CD4-positive, alpha-beta T cell treated with Interleukin-17A for 4 hours (primary cell): ENCODE results near the gene AKAP8L.
"Not testable (repeated sequence)": the region's sequence is repeated elsewhere in the genome, so short reads cannot be mapped to it uniquely, and the experiment has no call there.

ENCODE experiments used
- DNase-seq: peaks from one replicate; pipeline ENCODE4 v3.0.0-alpha.2; 2020; ENCODE audit warnings: mixed read lengths

AKAP8L gene

DNA sequence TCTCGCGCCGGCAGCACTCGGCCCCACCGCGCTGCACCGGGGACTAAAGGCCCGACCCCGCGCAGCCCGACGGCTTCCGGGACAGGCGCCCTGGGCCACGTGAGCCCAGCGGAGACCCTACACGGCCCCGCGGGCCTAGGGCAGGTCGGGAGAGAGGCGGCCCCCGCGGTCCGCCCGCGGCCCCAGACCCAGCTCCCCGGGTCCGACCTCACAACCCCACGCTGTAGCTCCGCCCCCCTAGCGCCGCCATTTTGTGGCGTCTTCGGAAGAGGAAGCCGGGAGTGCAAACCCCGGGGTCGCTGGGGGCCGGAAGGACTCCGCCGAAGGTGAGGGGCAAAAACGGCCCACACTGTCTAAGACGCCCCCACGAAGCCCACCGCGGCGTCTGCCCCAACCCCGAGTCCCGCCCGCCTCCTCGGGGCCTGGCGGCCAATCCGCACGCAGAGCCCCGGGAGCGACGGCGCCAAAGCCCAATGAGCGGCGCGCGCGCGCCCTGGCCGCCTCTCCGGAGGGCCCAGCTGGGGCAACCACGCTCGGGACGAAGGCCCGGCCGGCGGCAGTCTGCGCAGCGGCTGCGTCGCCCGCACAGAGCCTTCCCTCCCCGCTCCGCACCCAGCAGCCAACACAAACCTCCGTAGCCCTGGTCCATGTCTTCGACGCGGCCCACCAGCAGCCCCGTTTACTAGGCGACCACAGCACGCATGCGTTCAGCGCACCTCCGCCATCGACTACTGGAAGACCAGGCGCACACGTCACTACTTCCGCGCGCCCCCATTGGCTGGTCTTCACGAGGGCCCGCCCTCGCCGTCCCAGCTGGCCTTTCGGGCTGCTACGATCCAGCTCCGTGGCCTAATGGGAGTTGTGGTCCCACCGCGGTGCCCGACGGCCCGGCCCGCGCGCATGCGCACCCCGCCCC lies 39.4 kb downstream of the AKAP8L start, which contains the start of gene AKAP8:
Gene AKAP8, minus strand, starts transcription at position 705 of the 916 bp plus-strand sequence. Its CDS starts 56 bp downstream, at position 649.
- peak; percentile 98 for DNase-seq

DNA sequence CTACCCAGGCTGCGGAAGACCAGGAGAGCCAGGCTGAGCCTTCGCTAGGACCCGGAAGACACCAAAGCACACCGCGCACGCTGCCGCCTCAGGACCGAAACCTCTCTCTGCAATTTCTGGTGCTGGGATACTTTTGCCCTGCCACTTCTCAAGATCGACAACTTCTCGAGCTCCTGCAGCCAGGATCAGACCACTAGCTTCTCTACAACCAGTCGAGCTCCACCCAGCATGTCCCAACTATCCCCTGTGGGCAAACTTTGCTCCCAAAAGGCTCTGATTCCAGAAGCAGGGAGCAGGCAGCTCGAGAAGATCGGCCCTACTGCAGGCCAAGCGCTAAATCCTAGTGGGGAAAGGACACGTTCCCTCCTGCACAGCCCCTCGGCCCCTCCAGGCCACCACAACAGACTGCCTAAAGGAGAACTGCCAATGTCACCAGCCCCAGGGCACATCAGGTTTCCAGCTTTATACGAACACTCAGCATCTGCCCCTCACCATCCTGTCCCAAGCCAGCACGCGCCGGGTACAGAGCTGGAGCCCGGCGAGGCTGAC lies 40.2 kb downstream of the AKAP8L start:
- DNase-seq = peak; percentile 62

DNA sequence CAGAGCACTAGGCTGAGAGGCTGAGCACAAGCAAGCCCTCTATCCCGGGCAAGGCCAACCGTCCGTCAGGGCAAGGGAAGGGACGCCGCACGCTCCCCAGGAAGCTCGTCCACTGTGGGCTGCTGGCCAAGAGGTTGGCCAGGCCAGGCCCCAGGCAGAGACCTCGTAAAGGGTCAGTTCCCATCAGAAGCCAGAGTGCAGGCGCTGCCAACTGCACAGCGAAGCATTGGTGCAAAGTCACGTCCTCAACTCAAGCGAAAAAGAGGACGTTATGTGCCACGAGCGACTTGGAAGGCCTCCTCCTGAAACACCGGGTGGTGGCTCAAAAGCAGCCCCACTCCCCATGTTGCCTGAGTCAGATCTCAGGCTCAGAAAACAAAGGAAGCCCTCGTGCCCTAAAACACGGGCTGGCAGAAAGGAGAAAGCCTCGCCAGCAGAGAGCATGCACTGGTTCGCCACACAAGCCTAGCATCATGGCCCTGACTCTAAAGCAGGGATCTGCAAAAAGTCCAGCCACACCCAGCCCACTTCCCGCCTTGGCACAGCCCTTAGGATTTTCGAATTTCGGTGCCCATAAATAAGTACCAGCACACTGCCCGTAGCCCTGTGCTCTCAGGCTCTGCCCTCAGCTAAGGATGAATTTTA lies 43.9 kb downstream of the AKAP8L start:
- DNase-seq = no peak

DNA sequence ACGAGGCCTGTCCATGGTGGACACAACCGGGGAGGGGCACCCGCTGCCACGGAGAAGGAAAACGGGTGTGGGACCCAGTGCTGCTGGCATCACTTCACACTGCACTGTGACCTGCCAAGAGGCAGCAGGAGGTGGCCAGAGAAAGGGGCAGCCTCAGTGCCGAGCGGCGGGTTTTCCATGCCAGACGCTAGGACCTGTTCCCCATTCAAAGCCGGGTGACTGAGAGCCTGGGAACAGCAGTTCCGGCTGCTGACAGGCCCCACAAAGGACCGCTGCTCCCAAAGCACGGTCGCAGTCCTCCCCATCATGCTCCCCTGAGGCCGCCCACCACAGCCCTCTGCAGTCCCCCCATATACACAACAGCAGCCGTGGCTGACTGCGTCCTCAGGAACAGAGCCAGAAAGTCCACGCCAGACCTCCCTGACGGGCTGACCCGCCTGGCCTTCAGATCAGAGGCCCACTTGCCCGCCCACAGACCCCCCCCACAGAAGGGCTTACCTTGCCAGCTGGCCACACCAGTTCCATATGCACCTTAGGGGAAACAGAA lies 44.6 kb downstream of the AKAP8L start:
- no peak for DNase-seq

DNA sequence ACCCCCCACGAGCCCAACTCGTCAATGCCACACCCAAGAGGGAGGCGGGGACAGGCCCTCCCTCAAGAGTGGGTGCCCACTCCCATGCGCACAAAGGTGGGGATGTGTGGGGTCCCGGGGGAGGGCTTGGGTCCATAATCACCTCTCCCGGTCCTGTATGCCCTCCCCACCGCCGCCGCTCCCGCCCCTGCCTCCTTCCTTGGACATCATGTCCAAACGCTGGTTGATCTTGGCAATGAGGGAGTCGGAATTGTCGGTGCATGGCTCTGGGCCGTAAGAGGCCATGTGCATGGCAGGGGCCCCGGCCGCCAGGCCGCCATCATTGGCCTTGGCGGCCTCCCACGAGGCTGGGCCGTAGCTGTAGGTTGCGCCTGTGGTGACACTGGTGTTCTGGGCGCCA lies 45.1 kb downstream of the AKAP8L start:
- DNase-seq = no peak

DNA sequence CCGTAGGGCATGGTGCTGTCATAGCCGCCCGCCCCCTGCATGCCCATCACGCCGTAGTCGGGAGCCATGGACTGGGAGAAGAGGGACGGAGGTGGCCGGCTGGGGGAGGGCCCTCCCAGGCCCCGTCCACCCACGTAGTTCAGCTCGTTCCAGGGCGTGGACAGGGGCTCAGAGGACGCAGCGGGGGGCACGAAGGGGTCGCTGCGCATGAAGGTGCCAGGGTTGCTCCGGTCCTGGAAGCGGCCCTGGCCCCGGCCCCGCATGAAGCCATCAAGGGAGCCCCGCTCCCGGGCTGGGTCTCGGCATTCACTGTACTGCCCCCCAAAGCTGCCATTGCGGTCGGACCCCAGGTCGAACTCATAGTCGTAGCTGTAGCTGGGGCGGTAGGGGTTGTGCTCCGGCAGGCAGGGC lies 45.9 kb downstream of the AKAP8L start:
- DNase-seq = no peak

DNA sequence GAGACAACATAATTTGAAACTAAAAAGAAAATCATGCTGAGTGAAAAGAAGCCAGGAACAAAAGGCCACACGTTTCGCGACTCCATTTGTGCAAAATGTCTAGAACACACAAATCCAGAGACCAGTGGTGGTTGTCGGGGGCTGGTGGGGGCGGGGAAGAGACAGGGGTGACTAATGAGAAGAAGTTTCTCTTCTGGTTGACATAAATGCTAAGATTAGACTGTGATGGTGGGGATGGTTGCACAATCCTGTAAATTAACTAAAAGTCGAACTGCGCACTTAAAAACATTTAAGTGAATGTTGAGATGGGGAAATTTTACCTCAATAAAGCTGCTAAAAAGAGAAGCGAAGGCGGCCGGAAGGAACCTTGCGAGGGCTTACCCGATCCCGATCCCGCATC lies 46.3 kb downstream of the AKAP8L start:
- DNase-seq = no peak

DNA sequence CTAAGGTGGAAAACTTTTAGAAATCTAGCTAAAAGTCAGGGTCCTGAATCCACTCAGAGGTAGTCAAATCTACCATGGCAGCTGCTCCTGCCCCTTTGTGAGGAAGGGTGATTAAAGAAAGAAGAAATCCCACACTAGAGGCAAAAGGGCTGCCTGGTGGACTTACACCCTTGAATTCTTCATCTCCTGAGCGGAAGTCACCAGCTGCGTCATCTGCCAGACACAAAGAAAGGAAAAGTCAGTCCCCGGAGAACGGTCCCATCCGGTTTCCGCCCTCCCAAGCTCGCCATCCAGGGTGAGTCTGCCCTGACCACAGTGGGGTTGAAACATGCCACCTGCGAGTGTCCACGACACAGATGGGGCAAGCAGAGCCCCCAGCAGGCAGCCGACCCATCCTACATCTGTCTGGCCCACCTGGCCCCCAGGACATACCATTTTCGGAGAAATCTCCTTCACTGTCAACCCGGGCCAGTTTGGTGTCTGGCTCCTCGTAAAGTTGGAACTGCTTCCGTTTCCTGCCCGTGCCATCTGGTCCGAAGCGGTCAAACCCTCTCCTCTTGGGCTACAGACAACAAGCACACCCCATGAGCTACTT lies 46.9 kb downstream of the AKAP8L start:
- DNase-seq = no peak

DNA sequence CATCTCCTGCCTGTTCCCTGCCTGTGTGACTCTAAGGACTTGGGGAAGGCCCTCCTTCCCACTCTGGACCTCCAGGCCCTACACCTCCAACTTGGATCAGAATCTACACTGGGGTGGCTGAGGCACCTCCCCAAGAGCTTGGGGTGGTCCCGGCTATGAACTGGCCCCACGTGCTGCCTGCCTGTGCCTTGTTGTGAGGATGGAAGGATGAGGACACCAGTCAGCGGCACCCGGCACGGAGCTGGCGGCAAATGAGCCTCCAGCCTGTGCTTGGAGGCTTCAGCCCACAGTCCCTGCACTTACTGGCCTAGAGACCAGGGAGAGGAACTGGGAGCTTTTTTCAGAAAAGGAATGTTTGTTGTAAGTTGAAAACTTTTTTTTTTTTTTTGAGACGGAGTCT lies 47.7 kb downstream of the AKAP8L start:
- no peak for DNase-seq

DNA sequence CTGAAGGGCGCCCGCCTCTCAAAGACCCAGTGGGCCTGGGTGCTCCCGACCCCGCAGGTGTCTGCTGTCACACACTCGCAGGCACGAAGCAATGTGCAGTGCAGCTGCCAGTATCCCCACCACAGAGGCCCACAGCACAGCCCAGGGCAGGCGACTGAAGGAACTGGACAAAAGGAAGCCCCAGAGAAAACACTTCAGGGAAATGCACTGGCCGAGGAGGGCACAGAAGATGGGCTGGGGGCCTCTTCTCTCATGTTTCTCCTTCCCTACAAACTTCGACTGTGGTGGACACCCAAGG lies 49.2 kb downstream of the AKAP8L start:
- no peak for DNase-seq

DNA sequence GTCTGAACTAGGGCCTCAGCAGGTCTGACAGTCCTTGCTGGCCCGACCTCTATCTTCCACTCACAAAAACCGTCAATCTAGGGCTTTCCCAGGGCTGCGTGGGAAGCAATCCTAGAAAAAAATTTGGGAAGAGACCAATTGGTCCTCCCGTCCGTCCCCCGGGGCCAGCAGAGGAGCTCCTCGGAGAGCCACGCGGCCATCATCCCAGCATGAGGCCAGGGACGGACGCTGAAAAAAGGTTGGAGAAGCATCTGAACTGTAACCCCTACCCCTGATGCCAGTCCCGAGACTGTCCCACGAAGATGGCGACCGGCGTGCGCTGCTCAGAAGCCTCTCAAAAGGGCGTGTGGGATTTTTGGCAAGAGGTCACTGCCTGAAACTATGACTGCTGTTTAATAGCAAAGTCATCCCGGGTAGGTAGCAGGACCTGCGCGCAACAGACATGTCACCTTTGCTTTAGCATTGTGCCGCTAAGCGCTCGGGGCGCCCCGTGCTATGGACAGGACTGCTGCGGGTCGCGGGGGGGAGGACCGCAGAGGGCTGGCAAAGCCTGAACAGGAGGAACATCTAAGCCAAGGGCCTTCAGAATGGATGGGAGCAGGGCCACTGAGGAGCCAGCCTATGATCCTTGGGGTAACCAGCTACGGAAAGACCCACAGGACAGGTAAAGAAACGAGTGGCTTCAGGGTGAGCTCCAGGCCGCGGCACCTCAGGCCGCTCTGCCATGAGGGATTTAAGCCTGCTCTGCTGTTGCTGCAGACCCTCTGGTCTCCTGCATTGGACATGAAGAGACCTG lies 49.8 kb downstream of the AKAP8L start:
- no peak for DNase-seq

DNA sequence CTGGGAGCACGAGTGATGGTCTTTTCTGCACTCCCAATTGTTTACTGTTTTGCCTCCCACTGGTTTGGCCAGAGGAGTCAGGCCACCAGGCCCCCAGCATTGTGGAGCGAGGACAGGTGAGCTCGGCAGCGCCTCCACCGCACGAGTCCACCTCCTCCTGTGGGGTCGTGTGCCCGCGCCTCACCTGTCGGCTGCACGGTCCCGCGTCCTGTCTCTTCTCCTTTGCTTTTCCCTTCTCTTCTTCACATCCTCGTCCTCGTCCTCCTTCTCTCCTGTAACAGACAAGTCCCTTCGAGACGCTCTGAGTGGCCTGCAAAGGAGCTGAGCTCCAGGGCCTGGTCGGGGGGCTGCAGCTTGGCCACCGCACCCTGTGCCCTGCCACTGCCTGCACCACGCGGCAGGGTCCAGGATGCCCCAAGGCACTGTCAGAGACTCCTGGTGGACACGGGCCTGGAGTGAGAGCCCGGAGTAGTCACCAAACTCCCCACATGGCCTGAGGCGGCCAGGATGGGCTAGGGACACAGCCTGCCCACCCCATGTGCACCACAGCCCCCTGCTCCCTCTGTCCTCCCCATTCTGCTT lies 50.6 kb downstream of the AKAP8L start:
- no peak for DNase-seq

DNA sequence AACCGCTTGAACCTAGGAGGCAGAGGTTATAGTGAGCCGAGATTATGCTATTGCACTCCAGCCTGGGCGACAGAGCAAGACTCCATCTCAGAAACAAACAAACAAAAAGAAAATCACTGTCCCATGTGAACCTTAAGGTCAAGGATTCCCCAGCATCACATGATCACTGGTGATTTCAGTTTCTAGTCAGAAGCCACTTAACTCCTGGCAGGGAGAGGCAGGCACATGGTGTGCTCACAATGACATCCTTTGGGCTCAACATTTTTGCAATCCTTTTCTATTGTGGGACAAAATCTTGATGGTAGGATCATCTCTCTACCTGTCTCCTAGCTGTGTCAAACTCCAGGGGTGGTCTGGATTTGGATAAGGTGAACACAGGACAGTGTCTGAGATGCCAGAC lies 51.3 kb downstream of the AKAP8L start:
- no peak for DNase-seq

DNA sequence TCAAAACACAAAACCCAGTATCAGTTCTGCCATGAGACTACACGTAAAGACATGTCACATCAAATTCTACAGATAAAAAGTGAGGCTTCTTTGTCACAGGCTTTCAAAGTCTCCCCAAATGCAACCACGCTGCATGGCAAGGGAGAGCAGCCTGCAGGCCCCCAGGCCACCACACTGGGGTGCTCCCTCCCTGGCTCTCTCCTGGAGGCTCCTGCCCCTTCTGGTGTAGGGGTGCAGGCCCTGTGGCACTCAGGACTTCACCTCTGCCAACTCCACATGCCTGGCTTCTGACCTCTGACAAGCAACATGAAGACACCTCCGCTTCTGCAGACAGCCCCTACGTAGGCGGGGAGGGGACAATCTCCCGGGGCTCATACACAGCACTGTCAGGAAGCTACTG lies 53.5 kb downstream of the AKAP8L start:
- DNase-seq = no peak

DNA sequence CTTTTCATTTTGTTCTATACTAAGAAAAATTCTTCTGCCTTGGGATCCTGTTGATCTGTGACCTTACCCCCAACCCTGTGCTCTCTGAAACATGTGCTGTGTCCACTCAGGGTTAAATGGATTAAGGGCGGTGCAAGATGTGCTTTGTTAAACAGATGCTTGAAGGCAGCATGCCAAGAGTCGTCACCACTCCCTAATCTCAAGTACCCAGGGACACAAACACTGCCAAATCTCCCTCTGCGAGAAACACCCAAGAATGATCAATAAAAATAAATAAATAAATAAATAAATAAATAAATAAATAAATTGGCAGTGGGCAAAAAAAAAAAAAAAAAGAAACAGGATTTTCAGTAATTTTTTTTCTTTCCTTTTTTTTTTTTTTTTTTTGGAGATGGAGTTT lies 55.0 kb downstream of the AKAP8L start:
- not testable (repeated sequence) for DNase-seq

DNA sequence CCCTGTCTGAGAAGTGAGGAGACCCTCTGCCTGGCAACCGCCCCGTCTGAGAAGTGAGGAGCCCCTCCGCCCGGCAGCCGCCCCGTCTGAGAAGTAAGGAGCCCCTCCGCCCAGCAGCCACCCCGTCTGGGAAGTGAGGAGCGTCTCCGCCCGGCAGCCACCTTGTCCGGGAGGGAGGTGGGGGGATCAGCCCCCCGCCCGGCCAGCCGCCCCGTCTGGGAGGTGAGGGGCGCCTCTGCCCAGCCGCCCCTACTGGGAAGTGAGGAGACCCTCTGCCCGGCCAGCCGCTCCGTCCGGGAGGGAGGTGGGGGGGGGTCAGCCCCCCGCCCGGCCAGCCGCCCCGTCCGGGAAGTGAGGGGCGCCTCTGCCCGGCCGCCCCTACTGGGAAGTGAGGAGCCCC lies 55.7 kb downstream of the AKAP8L start:
- DNase-seq = not testable (repeated sequence)

DNA sequence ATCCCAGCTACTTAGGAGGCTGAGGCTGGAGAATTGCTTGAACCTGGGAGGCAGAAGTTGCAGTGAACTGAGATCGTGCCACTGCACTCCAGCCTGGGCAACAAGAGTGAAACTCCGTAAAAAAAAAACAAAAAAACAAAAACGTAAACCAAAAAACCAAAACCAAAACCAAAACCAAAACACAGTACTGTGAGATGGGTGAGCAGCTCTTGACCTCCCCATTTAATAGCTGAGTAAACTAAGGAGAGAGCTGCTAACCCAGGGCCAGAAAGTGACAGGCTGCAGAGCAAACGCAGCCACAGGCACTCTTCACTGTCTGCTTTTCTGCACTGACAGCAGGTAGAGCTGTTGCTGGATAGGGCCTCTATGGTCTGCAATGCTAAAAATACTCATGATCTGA lies 58.8 kb downstream of the AKAP8L start:
- not testable (repeated sequence) for DNase-seq

DNA sequence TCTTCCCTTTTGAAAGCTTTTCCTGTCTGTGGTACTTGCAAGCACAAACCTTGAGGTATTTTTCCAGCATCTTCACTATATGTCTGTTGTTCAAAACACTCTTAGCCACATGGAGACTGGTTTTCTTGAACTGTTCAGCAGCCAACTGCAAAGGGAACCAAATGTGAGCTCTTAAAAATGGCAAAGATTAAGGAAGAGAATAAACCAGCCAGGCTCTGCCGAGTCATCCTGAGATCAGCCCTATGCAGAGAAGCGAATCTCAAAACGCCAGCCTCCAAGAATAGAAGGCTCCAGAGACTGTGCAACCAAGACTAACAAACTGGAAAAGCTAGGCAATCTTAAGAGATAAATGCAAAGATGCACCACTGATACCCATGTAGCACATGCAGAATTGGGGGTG lies 59.9 kb downstream of the AKAP8L start:
- no peak for DNase-seq

DNA sequence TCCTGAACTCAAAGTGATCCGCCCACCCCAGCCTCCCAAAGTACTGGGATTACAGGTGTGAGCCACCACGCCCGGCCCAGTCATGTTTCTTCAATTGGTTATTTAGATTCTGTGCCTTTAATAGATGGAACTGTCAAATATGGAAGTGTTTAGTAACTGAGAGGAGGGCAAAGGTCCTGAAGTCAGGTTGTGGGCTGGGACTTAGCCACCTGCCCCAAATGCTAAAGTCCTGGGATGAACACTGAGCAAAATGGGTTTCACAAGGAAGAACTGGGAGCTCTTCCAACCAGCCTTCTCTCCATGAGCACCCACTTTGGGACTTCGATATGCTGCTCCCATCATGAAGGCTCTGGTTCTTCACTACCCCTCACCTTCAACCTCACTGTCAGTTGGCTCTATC lies 60.9 kb downstream of the AKAP8L start:
- DNase-seq = no peak

DNA sequence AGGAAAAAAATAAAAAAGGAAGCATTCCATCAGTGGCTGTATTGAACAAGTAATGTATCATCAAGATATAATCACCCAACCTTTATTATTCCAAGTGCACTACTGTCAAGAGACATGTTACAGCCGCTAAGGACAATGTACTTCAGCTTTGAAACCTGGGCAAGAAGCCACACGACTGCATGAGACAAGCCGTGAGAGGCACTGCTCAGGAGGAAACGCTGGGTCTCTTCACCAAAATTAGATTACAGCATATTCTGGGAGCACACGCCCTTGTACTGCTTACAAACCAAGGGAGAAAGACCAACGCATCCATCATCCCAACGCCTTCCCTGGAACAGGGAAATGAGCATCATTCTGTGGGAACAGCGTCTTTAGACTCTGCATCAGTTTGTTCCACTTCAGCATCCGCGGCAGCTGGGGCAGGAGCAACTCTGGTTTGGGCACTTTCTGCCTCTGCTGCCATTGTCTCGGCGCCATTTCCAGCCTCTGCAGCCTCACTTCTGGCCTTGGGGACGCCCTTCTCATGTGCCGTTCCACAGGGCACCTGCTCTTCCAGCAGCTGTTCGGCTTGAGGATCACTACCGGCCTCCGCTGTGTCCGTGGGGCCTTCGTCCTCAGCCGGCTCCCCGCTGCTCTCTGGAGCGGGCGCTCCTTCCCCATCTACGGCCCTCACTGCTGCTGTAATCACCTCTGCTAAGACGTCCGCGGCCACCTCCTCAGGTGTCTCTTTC lies 64.1 kb downstream of the AKAP8L start:
- no peak for DNase-seq

DNA sequence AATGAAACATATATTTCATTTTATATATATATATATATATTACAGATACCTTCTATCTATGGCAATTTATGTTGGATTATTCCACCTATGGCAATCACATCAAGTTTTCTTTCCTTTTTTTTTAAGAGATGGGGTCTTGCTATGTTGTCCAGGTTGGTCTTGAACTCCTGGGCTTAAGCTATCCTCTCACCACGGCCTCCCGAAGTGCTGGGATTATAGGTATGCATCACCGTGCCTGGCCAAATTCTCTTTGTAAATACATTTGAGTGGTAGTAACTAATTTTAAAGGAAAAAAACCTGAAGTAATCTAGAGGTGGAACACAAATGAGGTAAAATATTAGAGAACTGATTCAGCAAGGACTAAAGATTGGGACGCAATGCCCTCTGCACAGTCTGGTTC lies 64.9 kb downstream of the AKAP8L start:
- DNase-seq = no peak
